ENCODE data around the gene SGCA. TPM values are rescaled to one million over a fixed set of nuclear protein-coding genes. Genes with fewer than 3 reads are reported as not detected.

Gene SGCA
- total and polyA plus RNA-seq, 8 donors, result 3.2 to 18.5 (median 5.6) TPM

GRCh38 chr17:50210240-50211225 lies 44.7 kb downstream of the SGCA start:
- intact Hi-C loops (cut with DNase I), result no loop called here
- Histone ChIP-seq H3K4me1 (peaks cover 6 to 18% of the 10 kb centered on the region in 2 donors), H3K36me3 (no peaks in the 10 kb centered on the region), H3K27ac (peak overlapping the region; percentile 65 to 87), H3K4me3 (no peak overlapping the region), H3K9me3 (no peaks in the 10 kb centered on the region), H3K27me3 (peaks cover 0 to 40% of the 10 kb centered on the region in 2 donors)
- ATAC-seq (peak; percentile 72), DNase-seq (peak in 3 of 4 donors; percentile 83 to 85 (median 84))
- no peak for TF ChIP-seq CTCF (IDR thresholded peaks at IDR 0.05)

- ATAC-seq (peak; percentile 6), DNase-seq (no peak)
- Histone ChIP-seq H3K4me1 (peaks cover 6 to 18% of the 10 kb centered on the region in 2 donors), H3K9me3 (no peaks in the 10 kb centered on the region), H3K27ac (peak overlapping the region in 1 of 2 donors; percentile 87), H3K27me3 (peaks cover 0 to 30% of the 10 kb centered on the region in 2 donors), H3K36me3 (no peaks in the 10 kb centered on the region), H3K4me3 (no peak overlapping the region)
- TF ChIP-seq CTCF (IDR thresholded peaks at IDR 0.05), result no peak
- intact Hi-C loops (cut with DNase I), result no loop called here
Measured at GRCh38 chr17:50211249-50212120, 45.7 kb downstream of the SGCA start.

GRCh38 chr17:50212121-50212843 lies 46.5 kb downstream of the SGCA start:
- peaks cover 0 to 22% of the 10 kb centered on the region in 2 donors for H3K27me3 ChIP-seq
- intact Hi-C loops (cut with DNase I), result no loop called here
- H3K36me3 ChIP-seq, result no peaks in the 10 kb centered on the region
- H3K4me1 ChIP-seq, result peaks cover 6 to 18% of the 10 kb centered on the region in 2 donors
- ATAC-seq (no peak), DNase-seq (peak in 1 of 4 donors; percentile 46)
- no peak for TF ChIP-seq CTCF (IDR thresholded peaks at IDR 0.05)
- no peaks in the 10 kb centered on the region for H3K9me3 ChIP-seq
- no peak overlapping the region for H3K4me3 ChIP-seq
- H3K27ac ChIP-seq, result peak overlapping the region in 1 of 2 donors; percentile 87

- H3K4me3 ChIP-seq, result no peak overlapping the region
- TF ChIP-seq CTCF (IDR thresholded peaks at IDR 0.05), result no peak
- DNase-seq (no peak), ATAC-seq (no peak)
- intact Hi-C loops (cut with DNase I), result no loop called here
- H3K36me3 ChIP-seq, result no peaks in the 10 kb centered on the region
- no peak overlapping the region for H3K27ac ChIP-seq
- H3K9me3 ChIP-seq, result no peaks in the 10 kb centered on the region
- peaks cover 0 to 14% of the 10 kb centered on the region in 2 donors for H3K27me3 ChIP-seq
- H3K4me1 ChIP-seq, result peaks cover 6 to 18% of the 10 kb centered on the region in 2 donors
Measured at GRCh38 chr17:50213026-50214022, 47.5 kb downstream of the SGCA start.

Data from left lung (tissue), 10 donors.